ENCODE measurements around the gene CDC20B. TPM values are rescaled to one million over a fixed set of nuclear protein-coding genes. Genes with fewer than 3 reads are reported as not detected.
"Not testable (repeated sequence)": the region's sequence is repeated elsewhere in the genome, so short reads cannot be mapped to it uniquely, and the experiment has no call there.

CDC20B gene
- total RNA-seq, 1 experiment from 2014 or later, result not detected

DNA sequence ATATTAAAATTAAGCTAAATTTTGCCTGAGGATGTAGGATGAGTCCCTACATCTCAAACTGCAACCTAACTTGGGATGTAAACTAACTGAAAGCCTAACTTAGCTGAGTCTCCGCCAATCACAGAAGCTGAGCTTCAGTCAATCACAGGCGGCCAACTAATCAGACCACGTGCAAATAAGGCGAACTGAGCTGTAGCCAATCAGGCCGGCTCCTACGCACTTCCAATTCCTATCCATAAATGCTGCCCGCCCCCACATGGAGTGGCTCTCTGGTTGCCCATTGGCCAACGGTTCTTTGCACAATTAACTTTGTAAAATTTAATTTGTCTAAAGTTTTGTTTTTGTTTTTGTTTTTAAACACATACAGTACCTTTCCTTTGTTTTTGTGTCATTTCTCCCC is 26.9 kb downstream of the CDC20B start:
- no peaks in the 10 kb centered on the region for H3K9me3 ChIP-seq (replicated peaks)
- H3K4me1 ChIP-seq (replicated peaks), result no peaks in the 10 kb centered on the region
- H3K4me3 ChIP-seq, result no peak overlapping the region
- no peaks in the 10 kb centered on the region for H3K36me3 ChIP-seq
- no peak for DNase-seq (ENCODE audit: low read depth in 1 of 2, low spot score in 2 of 2)
- no peak overlapping the region for H3K27ac ChIP-seq
- H3K27me3 ChIP-seq (replicated peaks), result no peaks in the 10 kb centered on the region

DNA sequence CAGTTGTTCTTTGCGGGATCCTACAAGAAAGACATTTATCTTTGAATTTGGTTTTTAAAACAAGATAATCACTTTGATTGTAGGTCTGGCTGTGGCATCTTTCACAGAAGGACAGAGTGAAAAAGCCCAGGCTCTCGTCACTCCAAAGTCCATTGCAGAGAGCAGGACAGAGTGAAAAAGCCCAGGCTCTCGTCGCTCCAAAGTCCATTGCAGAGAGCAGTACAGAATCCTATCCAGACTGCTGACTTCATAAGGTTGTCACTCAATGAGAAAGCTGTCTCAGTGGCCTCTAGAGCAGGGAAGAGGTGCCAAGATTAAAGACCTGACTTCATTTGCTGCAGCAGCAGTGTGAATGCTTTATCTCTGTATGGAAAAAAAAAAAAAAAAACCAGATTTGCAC is 29.4 kb downstream of the CDC20B start:
- DNase-seq (ENCODE audit: low read depth in 1 of 2, low spot score in 2 of 2), result no peak
- no peak overlapping the region for H3K4me3 ChIP-seq
- H3K36me3 ChIP-seq, result no peaks in the 10 kb centered on the region
- no peaks in the 10 kb centered on the region for H3K9me3 ChIP-seq (replicated peaks)
- no peaks in the 10 kb centered on the region for H3K4me1 ChIP-seq (replicated peaks)
- H3K27me3 ChIP-seq (replicated peaks), result no peaks in the 10 kb centered on the region
- H3K27ac ChIP-seq, result no peak overlapping the region

DNA sequence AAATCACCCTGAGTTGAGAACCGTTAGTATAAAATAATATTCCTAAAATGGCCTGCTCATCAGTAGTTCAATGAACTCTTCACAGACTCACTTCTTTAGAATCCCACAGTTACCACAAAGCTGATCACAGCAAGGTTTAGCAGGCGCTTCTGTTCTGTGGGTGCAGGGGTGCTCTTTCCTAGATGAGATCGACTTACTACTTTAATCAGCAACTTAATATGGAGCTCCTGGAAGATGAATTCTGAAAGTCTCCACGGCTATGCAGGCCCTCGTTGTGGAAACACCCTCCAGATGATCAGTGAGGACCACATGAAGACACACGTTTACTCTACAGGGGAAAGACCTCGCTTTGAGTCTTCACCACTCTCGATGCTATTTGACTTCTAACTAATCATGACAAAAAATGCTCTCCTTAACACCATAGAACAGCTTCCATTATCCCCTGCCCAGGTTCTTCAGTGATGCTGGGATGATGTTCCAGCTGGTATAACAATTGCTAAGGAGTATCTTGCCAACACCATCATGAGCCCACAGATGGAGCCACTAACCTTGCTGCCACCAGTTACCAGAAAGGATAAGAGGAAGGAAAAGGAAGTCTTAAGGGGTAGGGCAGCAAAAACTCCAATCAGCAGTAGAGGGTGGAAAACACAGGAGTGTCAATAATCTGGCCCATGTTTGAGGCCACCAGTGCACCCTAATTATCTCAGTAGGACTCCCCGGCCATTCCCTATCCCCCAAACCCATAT is 30.9 kb downstream of the CDC20B start:
- Histone ChIP-seq H3K9me3 (replicated peaks) (no peaks in the 10 kb centered on the region), H3K36me3 (no peaks in the 10 kb centered on the region), H3K4me3 (no peak overlapping the region), H3K4me1 (replicated peaks) (no peaks in the 10 kb centered on the region), H3K27ac (no peak overlapping the region), H3K27me3 (replicated peaks) (no peaks in the 10 kb centered on the region)
- no peak for DNase-seq (ENCODE audit: low read depth in 1 of 2, low spot score in 2 of 2)

DNA sequence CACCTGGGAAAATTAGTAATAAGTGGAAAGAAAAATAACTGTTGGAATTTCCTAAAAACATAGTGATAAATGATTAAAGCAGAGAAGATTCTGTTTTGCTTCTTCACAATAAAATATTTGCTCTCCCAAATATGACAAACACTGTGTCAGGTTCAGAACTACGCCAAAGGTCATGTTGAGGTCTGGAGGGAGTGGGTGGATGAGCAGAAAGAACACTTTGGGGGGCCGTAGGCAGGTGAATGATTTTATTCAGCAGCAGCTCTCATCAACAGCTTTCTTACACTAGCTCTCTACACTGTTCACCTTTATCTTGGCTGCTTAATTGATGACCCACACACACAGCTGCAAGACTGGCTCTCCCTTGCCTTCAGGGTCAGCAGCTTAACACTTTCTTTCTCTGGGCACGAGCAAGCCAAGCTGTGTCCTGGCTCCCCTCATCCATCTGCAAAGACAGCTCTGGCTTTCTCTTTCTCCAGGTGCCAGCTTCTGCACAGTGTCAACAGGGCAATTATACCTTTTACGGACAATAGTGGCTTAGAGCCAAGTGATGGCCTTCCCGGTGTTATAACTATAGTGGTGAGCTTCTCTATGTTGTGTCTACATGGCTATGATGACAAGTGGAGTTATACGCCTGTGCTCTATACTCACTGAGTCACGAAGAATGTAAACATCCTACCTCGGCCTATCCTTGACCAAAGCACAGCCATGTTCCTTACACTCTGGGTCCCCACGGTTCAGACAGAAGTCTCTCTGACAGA is 31.9 kb downstream of the CDC20B start:
- H3K4me1 ChIP-seq (replicated peaks), result no peaks in the 10 kb centered on the region
- no peaks in the 10 kb centered on the region for H3K27me3 ChIP-seq (replicated peaks)
- no peak overlapping the region for H3K27ac ChIP-seq
- H3K9me3 ChIP-seq (replicated peaks), result no peaks in the 10 kb centered on the region
- no peak for DNase-seq (ENCODE audit: low read depth in 1 of 2, low spot score in 2 of 2)
- H3K36me3 ChIP-seq, result no peaks in the 10 kb centered on the region
- H3K4me3 ChIP-seq, result no peak overlapping the region

DNA sequence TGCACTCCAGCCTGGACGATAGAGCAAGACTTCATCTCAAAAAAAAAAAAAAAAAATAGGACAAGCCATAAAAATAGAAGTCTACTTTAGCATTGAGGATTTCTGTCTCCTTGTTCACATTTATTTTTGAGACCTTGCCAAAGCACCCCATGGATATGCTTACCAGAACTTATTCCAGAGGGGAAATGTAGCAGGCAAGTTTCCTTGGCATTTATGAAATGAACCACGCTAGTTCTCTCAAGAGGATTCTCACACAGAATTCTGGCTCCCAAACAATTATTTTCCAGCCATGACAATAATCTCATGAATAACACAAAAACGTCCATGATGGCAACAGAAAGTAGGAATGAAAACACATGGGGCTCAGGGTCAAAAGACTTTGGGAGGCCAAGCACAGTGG is 36.5 kb downstream of the CDC20B start:
- Histone ChIP-seq H3K4me1 (replicated peaks) (peaks cover 13% of the 10 kb centered on the region), H3K9me3 (replicated peaks) (no peaks in the 10 kb centered on the region), H3K36me3 (no peaks in the 10 kb centered on the region), H3K4me3 (no peak overlapping the region), H3K27ac (no peak overlapping the region), H3K27me3 (replicated peaks) (no peaks in the 10 kb centered on the region)
- DNase-seq (ENCODE audit: low read depth in 1 of 2, low spot score in 2 of 2), result no peak

DNA sequence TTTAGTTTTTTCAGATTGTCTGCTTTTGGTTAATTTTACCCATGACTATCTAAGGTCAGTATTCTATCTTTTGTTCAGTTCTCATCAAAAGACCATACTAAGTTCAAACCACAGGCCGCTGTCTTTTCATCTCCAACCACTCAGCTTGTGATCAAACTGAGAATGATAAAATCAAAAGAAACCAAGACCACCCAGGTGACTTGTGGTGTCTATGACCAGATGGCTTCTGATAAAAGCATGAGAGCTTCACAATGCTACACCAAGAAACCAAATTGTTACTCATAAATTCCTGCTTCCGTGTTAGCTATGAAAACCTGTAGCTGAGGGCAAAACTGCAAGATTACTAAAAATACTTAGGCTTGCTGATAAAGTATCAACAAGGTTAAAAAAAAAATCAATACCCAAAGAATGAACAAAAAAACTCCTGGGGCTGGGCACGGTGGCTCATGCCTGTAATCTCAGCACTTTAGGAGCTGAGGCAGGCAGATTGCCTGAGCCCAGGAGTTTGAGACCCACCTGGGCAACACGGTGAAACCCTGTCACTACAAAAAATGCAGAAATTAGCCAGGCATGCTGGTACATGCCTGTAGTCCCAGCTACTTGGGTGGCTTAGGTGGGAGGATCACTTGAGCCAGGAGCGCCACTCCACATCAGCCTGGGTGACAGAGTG is 38.8 kb downstream of the CDC20B start:
- DNase-seq (ENCODE audit: low read depth in 1 of 2, low spot score in 2 of 2), result peak; percentile 46 to 58
- Histone ChIP-seq H3K9me3 (replicated peaks) (no peaks in the 10 kb centered on the region), H3K4me3 (no peak overlapping the region), H3K27me3 (replicated peaks) (no peaks in the 10 kb centered on the region), H3K36me3 (no peaks in the 10 kb centered on the region), H3K4me1 (replicated peaks) (peaks cover 13% of the 10 kb centered on the region), H3K27ac (no peak overlapping the region)

DNA sequence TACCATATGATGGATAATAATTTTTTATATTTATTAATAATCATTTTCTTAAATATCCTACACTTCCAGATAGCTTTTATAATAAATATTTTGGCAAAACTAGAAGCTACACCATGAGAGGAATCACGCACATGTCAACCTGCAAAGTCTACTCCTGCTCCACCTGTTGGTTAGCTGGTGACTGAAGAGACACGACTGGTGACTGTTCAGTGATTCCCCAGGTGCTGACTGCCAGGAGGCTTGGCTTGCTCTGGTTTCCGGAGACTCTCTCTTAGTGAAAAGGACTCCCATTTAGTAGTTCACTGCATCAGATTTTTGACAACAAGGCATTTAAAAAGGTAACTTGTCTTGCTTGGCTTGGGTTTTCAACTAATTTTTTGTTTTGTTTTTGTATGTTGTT is 49.6 kb downstream of the CDC20B start:
- no peaks in the 10 kb centered on the region for H3K9me3 ChIP-seq (replicated peaks)
- no peak overlapping the region for H3K4me3 ChIP-seq
- H3K36me3 ChIP-seq, result no peaks in the 10 kb centered on the region
- H3K27ac ChIP-seq, result no peak overlapping the region
- H3K4me1 ChIP-seq (replicated peaks), result no peaks in the 10 kb centered on the region
- DNase-seq (ENCODE audit: low read depth in 1 of 2, low spot score in 2 of 2), result no peak
- H3K27me3 ChIP-seq (replicated peaks), result no peaks in the 10 kb centered on the region

DNA sequence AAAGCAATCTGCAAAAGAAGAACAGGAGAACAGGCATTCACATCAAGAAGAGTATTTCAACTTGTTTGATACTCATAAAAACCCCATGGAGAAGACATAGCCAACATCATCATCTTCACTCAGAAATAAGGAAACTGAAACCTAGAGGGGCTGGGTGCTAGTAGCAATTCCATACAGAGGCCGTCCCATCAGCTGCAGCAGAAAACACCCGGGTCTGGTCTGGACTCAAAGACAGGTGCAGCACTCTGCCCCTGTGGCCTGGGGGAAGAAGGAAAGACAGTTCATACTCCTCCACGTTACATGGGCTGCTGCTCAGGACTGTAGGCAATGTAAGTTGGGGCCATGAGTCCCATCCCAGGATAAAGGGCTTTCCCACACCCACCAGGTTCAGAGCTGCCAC is 58.9 kb downstream of the CDC20B start:
- Histone ChIP-seq H3K27me3 (replicated peaks) (no peaks in the 10 kb centered on the region), H3K9me3 (replicated peaks) (no peaks in the 10 kb centered on the region), H3K36me3 (no peaks in the 10 kb centered on the region), H3K4me3 (no peak overlapping the region), H3K27ac (no peak overlapping the region), H3K4me1 (replicated peaks) (no peaks in the 10 kb centered on the region)
- no peak for DNase-seq (ENCODE audit: low read depth in 1 of 2, low spot score in 2 of 2)

DNA sequence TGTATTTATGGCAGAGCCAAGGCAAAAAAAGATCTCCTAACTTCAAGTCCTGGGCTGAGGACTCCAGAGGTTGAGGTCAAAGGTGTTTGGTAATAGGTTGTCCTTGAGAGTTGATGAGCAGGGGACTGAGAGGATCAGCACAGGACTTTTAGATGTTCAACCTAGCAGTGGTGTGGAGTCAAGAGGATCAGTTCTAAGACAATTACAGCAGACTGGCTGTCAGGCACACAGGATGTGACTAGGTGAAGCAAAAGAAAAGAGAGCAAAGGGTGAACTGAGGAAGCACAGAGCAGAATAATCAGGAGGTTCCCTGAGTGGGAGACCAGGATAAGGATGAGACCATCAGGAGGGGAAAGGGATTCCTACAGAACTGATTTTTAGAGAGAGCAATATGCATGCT is 59.6 kb downstream of the CDC20B start:
- H3K4me3 ChIP-seq, result no peak overlapping the region
- H3K36me3 ChIP-seq, result no peaks in the 10 kb centered on the region
- H3K27me3 ChIP-seq (replicated peaks), result no peaks in the 10 kb centered on the region
- no peak for DNase-seq (ENCODE audit: low read depth in 1 of 2, low spot score in 2 of 2)
- H3K27ac ChIP-seq, result no peak overlapping the region
- H3K9me3 ChIP-seq (replicated peaks), result no peaks in the 10 kb centered on the region
- H3K4me1 ChIP-seq (replicated peaks), result no peaks in the 10 kb centered on the region

DNA sequence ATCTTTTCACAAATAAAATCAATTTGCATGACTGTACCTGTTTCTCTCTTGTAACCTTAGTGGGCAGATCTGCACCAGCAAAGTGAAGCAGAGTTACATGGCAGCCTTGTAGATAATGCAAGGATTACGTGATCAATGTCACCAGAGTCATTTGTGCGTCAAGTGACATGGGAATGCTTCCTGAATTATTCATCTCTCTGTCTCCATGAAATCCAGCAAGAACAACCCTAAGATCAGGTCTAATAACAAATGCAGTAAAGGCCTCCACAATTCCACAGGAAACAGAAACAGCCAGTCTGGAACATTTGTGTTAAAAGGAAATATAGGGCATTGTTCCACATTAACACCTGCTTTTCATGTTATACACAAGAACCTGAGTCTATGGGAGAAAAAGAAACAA is 62.8 kb downstream of the CDC20B start:
- no peaks in the 10 kb centered on the region for H3K4me1 ChIP-seq (replicated peaks)
- no peak overlapping the region for H3K27ac ChIP-seq
- DNase-seq (ENCODE audit: low read depth in 1 of 2, low spot score in 2 of 2), result no peak
- no peak overlapping the region for H3K4me3 ChIP-seq
- H3K27me3 ChIP-seq (replicated peaks), result no peaks in the 10 kb centered on the region
- no peaks in the 10 kb centered on the region for H3K36me3 ChIP-seq
- H3K9me3 ChIP-seq (replicated peaks), result no peaks in the 10 kb centered on the region

DNA sequence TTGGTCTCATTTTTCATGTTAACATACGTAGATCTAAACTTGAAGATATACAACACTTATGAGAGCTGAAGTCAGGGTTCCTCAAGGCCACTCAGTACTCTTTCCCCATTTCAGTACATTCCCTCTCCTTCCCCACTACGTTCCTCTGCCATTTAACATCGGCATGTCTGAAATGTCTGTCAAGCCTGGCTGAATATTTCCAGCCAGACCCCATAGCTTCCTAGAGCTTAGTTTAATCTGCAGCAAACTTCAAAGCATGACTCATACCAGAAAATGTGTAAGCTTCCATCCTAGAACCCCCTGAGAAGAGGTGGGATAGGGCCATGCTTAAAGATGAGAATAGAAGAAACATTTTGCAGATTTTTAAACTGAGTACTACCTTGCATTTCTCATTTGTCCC is 64.3 kb downstream of the CDC20B start:
- Histone ChIP-seq H3K4me1 (replicated peaks) (no peaks in the 10 kb centered on the region), H3K27me3 (replicated peaks) (no peaks in the 10 kb centered on the region), H3K36me3 (no peaks in the 10 kb centered on the region), H3K27ac (no peak overlapping the region), H3K9me3 (replicated peaks) (no peaks in the 10 kb centered on the region), H3K4me3 (no peak overlapping the region)
- DNase-seq (ENCODE audit: low read depth in 1 of 2, low spot score in 2 of 2), result no peak

DNA sequence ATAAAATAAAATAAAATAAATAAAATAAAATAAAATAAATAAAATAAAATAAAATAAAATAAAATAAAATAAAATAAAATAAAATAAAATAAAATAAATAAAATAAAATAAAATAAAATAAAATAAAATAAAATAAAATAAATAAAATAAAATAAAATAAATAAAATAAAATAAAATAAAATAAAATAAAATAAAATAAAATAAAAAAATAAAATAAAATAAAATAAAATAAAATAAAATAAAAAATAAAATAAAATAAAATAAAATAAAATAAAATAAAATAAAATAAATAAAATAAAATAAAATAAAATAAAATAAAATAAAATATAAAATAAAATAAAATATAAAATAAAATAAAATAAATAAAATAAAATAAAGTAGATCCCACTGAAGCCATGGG is 67.0 kb downstream of the CDC20B start:
- not testable (repeated sequence) for DNase-seq (ENCODE audit: low read depth in 1 of 2, low spot score in 2 of 2); H3K4me3 ChIP-seq; H3K9me3 ChIP-seq (replicated peaks); H3K4me1 ChIP-seq (replicated peaks); H3K36me3 ChIP-seq; H3K27ac ChIP-seq; H3K27me3 ChIP-seq (replicated peaks)

DNA sequence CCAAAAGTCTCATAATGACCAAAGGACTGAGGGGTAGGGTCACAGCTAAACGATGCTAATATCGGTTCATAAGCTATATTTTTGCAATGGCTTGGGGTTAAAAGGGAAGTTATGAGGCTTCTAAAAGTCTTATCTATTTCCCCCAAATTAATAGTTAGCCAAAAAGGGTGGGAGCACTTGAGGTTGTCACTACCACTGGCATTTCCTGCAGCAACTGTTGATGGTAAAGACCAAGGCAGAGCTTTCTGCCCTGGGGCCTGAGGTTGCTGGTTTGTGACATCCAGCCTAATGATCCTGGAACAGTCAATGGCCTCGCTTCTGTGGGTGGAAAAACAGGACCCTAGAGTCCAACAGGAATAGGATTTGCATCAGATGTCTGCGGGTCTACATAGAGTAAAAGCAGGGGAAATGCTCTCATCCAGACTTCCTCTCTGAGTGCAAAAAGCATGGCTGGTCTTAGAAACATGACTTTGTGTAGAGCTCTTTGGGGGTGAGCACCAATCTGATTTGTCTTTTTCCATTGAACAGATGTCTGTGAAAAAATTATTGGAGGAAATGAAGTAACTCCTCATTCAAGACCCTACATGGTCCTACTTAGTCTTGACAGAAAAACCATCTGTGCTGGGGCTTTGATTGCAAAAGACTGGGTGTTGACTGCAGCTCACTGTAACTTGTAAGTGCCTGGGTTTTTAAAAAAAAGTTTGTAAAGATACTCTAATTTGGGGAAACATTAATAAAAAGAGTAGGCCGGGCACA is 67.9 kb downstream of the CDC20B start:
- Histone ChIP-seq H3K27ac (no peak overlapping the region), H3K36me3 (no peaks in the 10 kb centered on the region), H3K4me3 (no peak overlapping the region), H3K4me1 (replicated peaks) (no peaks in the 10 kb centered on the region), H3K9me3 (replicated peaks) (no peaks in the 10 kb centered on the region), H3K27me3 (replicated peaks) (no peaks in the 10 kb centered on the region)
- DNase-seq (ENCODE audit: low read depth in 1 of 2, low spot score in 2 of 2), result no peak
